ENCODE measurements around the gene AMY2B. TPM values are rescaled to one million over a fixed set of nuclear protein-coding genes. Genes with fewer than 3 reads are reported as not detected.
"Not testable (repeated sequence)": the region's sequence is repeated elsewhere in the genome, so short reads cannot be mapped to it uniquely, and the experiment has no call there.

Gene AMY2B
- polyA plus RNA-seq, 6 donors from 2014 or later: 0.70 to 2.7 (median 1.9) TPM; not detected in 1

GRCh38 chr1:103563056-103563455 is 8.3 kb upstream of the AMY2B start:
- peaks cover 7% of the 10 kb centered on the region in 2 donors for H3K36me3 Mint-ChIP-seq
- H3K27ac Mint-ChIP-seq: no peak overlapping the region
- no peaks in the 10 kb centered on the region for H3K27me3 Mint-ChIP-seq
- peaks cover 0 to 3% (median 0%) of the 10 kb centered on the region in 7 donors for H3K9me3 Mint-ChIP-seq
- DNase-seq: no peak
- peaks cover 5 to 11% (median 10%) of the 10 kb centered on the region in 3 donors for H3K4me1 Mint-ChIP-seq
- no peak overlapping the region for H3K4me3 Mint-ChIP-seq
- no peak for ATAC-seq (ENCODE audit: low read depth in 2 of 2)

DNA sequence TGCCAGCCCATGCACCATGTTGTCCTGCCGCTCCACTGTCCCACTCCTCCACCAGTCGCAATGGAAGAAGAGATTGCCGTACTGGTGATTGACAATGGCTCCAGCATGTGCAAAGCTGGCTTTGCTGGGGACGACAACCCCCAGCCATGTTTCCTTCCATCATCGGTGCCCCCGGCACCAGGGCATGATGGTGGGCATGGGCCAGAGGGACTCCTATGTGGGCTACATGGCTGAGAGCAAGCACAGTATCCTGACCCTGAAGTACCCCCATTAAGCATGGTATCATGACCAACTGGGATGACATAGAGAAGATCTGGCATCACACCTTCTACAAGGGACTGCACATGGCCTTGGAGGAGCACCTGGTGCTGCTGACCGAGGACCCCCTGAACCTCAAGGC is 1.9 kb upstream of the AMY2B start:
- Mint-ChIP-seq H3K27me3 (no peaks in the 10 kb centered on the region), H3K4me3 (no peak overlapping the region), H3K27ac (no peak overlapping the region), H3K4me1 (no peaks in the 10 kb centered on the region), H3K9me3 (peaks cover 0 to 3% (median 0%) of the 10 kb centered on the region in 7 donors), H3K36me3 (peaks cover 5 to 7% of the 10 kb centered on the region in 2 donors)
- ATAC-seq (ENCODE audit: low read depth in 2 of 2) (no peak), DNase-seq (no peak)

DNA sequence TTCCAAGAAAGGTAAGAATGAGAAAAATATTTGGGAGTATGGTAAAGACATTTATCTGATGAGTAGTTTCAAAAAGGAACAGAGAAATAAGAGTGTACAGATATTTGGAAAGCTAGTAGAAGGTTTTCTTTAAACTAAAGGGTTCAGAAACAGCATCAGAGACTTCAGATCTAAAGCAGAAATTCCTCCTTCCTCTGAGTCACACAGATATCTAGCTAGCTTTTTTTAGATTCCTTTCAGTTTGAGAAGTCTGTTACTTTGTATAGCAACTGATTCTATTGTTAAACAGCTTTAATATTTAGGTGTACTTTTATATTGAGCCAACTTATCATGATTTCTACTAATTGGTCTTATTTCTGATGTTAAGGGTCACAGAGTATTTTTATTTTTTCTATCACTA is 4.7 kb downstream of the AMY2B start:
- H3K36me3 Mint-ChIP-seq: peaks cover 7 to 11% of the 10 kb centered on the region in 2 donors
- H3K9me3 Mint-ChIP-seq: no peaks in the 10 kb centered on the region
- ATAC-seq (ENCODE audit: low read depth in 2 of 2): no peak
- no peaks in the 10 kb centered on the region for H3K4me1 Mint-ChIP-seq
- no peak for DNase-seq
- no peaks in the 10 kb centered on the region for H3K27me3 Mint-ChIP-seq
- H3K27ac Mint-ChIP-seq: no peak overlapping the region
- no peak overlapping the region for H3K4me3 Mint-ChIP-seq

- peaks cover 7 to 11% of the 10 kb centered on the region in 2 donors for H3K36me3 Mint-ChIP-seq
- H3K4me3 Mint-ChIP-seq; H3K27me3 Mint-ChIP-seq; H3K4me1 Mint-ChIP-seq; DNase-seq; H3K9me3 Mint-ChIP-seq; ATAC-seq (ENCODE audit: low read depth in 2 of 2); H3K27ac Mint-ChIP-seq: not testable (repeated sequence)
These were observed 5.4 kb downstream of the AMY2B start for GRCh38 chr1:103576784-103577183.

- no peak for DNase-seq
- Mint-ChIP-seq H3K36me3 (no peaks in the 10 kb centered on the region), H3K9me3 (peaks cover 0 to 6% (median 5%) of the 10 kb centered on the region in 7 donors), H3K4me1 (no peaks in the 10 kb centered on the region), H3K27ac (no peak overlapping the region), H3K4me3 (no peak overlapping the region), H3K27me3 (no peaks in the 10 kb centered on the region)
- no peak for ATAC-seq (ENCODE audit: low read depth in 2 of 2)
These were observed 11.1 kb downstream of the AMY2B start for GRCh38 chr1:103582464-103582863.

GRCh38 chr1:103583887-103584286 is 12.5 kb downstream of the AMY2B start:
- DNase-seq (no peak), ATAC-seq (ENCODE audit: low read depth in 2 of 2) (no peak)
- Mint-ChIP-seq H3K36me3 (peaks cover 0 to 5% of the 10 kb centered on the region in 2 donors), H3K27ac (no peak overlapping the region), H3K4me3 (no peak overlapping the region), H3K27me3 (no peaks in the 10 kb centered on the region), H3K9me3 (peaks cover 0 to 19% (median 8%) of the 10 kb centered on the region in 7 donors), H3K4me1 (no peaks in the 10 kb centered on the region)

- no peak overlapping the region for H3K4me3 Mint-ChIP-seq
- DNase-seq (no peak), ATAC-seq (ENCODE audit: low read depth in 2 of 2) (no peak)
- H3K36me3 Mint-ChIP-seq: peaks cover 0 to 8% of the 10 kb centered on the region in 2 donors
- no peaks in the 10 kb centered on the region for H3K27me3 Mint-ChIP-seq
- H3K27ac Mint-ChIP-seq: no peak overlapping the region
- no peaks in the 10 kb centered on the region for H3K4me1 Mint-ChIP-seq
- peaks cover 3 to 26% (median 14%) of the 10 kb centered on the region in 7 donors for H3K9me3 Mint-ChIP-seq
These were observed 13.1 kb downstream of the AMY2B start for GRCh38 chr1:103584537-103584936.

GRCh38 chr1:103602740-103603139 is 31.4 kb downstream of the AMY2B start:
- DNase-seq; H3K9me3 Mint-ChIP-seq; H3K4me3 Mint-ChIP-seq; ATAC-seq (ENCODE audit: low read depth in 2 of 2); H3K27ac Mint-ChIP-seq; H3K27me3 Mint-ChIP-seq; H3K36me3 Mint-ChIP-seq; H3K4me1 Mint-ChIP-seq: not testable (repeated sequence)

- peaks cover 0 to 2% (median 1%) of the 10 kb centered on the region in 7 donors for H3K9me3 Mint-ChIP-seq
- no peaks in the 10 kb centered on the region for H3K4me1 Mint-ChIP-seq
- ATAC-seq (ENCODE audit: low read depth in 2 of 2) (no peak), DNase-seq (no peak)
- no peaks in the 10 kb centered on the region for H3K36me3 Mint-ChIP-seq
- H3K27ac Mint-ChIP-seq: peak overlapping the region in 1 of 6 donors; percentile 80
- H3K27me3 Mint-ChIP-seq: no peaks in the 10 kb centered on the region
- no peak overlapping the region for H3K4me3 Mint-ChIP-seq
These were observed 45.0 kb downstream of the AMY2B start for GRCh38 chr1:103616362-103616761.

GRCh38 chr1:103616994-103617477 is 45.6 kb downstream of the AMY2B start, which contains the start of gene AMY2A:
Gene AMY2A, plus strand, starts transcription at chr1:103617427. Its CDS starts 14 bp downstream, at chr1:103617441.
- not testable (repeated sequence) for H3K36me3 Mint-ChIP-seq; ATAC-seq (ENCODE audit: low read depth in 2 of 2)

DNA sequence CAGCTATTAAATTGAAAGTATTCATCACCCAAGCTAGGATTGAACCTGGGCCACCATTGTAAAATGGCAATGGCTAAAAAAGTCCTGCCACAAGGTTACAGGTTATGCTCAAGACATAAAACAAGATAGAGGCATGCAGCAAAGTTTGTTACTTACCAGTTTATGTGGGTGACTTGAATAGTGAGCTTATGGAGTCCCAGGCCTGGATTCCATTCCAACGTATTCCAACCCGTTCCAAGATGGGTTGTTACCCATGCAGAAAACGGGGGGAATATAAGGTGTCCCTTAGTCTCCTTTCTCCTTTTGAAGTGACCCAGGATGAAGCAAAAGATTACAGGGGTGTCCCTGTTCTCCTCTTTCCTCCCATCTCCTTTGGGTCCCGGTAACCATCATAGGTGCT is 56.0 kb downstream of the AMY2B start:
- H3K9me3 Mint-ChIP-seq; H3K27ac Mint-ChIP-seq; H3K27me3 Mint-ChIP-seq; ATAC-seq (ENCODE audit: low read depth in 2 of 2); H3K36me3 Mint-ChIP-seq; H3K4me3 Mint-ChIP-seq; H3K4me1 Mint-ChIP-seq; DNase-seq: not testable (repeated sequence)

More at GRCh38 chr1:103616994-103617477, 45.6 kb downstream of the AMY2B start, which contains the start of gene AMY2A:
- DNase-seq, H3K27me3 Mint-ChIP-seq, H3K9me3 Mint-ChIP-seq, H3K4me1 Mint-ChIP-seq, H3K4me3 Mint-ChIP-seq: not testable (repeated sequence)
- H3K27ac Mint-ChIP-seq: peak within 1 kb of the TSS in 1 of 6 donors; percentile 80

Other genes with a start within 250 kb of the AMY2B start
- gene RNPC3, start 45.9 kb upstream of the AMY2B start, polyA plus RNA-seq (ENCODE audit: low read depth in 6 of 6): 10 to 100 TPM in 5 of 6 donors, 1 to 10 TPM in 1; 8.1 to 29.8 (median 24.8) TPM
- gene AMY2A, start 45.8 kb downstream of the AMY2B start, polyA plus RNA-seq (ENCODE audit: low read depth in 6 of 6): not detected
- gene AMY1A, start 84.2 kb downstream of the AMY2B start, polyA plus RNA-seq (ENCODE audit: low read depth in 6 of 6): not detected
- not detected for gene AMY1B, start 124.6 kb downstream of the AMY2B start, polyA plus RNA-seq (ENCODE audit: low read depth in 6 of 6)
- gene AMY1C, start 178.3 kb downstream of the AMY2B start, polyA plus RNA-seq (ENCODE audit: low read depth in 6 of 6): not detected